Epithelial cell of prostate (primary cell): ENCODE results near the gene BHLHA9.
"Not testable (repeated sequence)": the region's sequence is repeated elsewhere in the genome, so short reads cannot be mapped to it uniquely, and the experiment has no call there.

ENCODE experiments used
- DNase-seq: peaks from one replicate; pipeline ENCODE4 v3.0.0-alpha.2; 2011; ENCODE audit warnings: low read depth, low spot score
- H3K27ac ChIP-seq: fragments of 450-650 bp; 2 replicates; pipeline ENCODE4 v1.5.1; 2017; ENCODE audit warnings: mild to moderate bottlenecking

BHLHA9 gene

GRCh38 chr17:1298606-1299005 lies 28.4 kb downstream of the BHLHA9 start:
- no peak for DNase-seq
- H3K27ac ChIP-seq, result no peak overlapping the region

- no peak overlapping the region for H3K27ac ChIP-seq
- no peak for DNase-seq
These were observed 29.5 kb downstream of the BHLHA9 start for GRCh38 chr17:1299552-1300370.

- H3K27ac ChIP-seq, result no peak overlapping the region
- no peak for DNase-seq
These were observed 30.2 kb downstream of the BHLHA9 start for GRCh38 chr17:1300371-1300905.

- H3K27ac ChIP-seq, result no peak overlapping the region
- no peak for DNase-seq
These were observed 31.3 kb downstream of the BHLHA9 start for GRCh38 chr17:1301546-1301945.

- DNase-seq, result no peak
- no peak overlapping the region for H3K27ac ChIP-seq
These were observed 32.5 kb downstream of the BHLHA9 start for GRCh38 chr17:1302761-1303160.

- H3K27ac ChIP-seq, result no peak overlapping the region
These were observed 34.3 kb downstream of the BHLHA9 start for GRCh38 chr17:1304522-1304921.

GRCh38 chr17:1304962-1305563 lies 34.8 kb downstream of the BHLHA9 start:
- DNase-seq, result no peak
- H3K27ac ChIP-seq, result no peak overlapping the region

More at GRCh38 chr17:1304522-1304921, 34.3 kb downstream of the BHLHA9 start:
- DNase-seq, result no peak

GRCh38 chr17:1307829-1308228 lies 37.6 kb downstream of the BHLHA9 start:
- not testable (repeated sequence) for DNase-seq, H3K27ac ChIP-seq

GRCh38 chr17:1312261-1312870 lies 42.1 kb downstream of the BHLHA9 start:
- no peak for DNase-seq
- no peak overlapping the region for H3K27ac ChIP-seq

GRCh38 chr17:1313270-1314005 lies 43.2 kb downstream of the BHLHA9 start:
- DNase-seq, result no peak

GRCh38 chr17:1315409-1315808 lies 45.2 kb downstream of the BHLHA9 start:
- DNase-seq, result no peak
- H3K27ac ChIP-seq, result no peak overlapping the region

More at GRCh38 chr17:1313270-1314005, 43.2 kb downstream of the BHLHA9 start:
- H3K27ac ChIP-seq, result no peak overlapping the region

GRCh38 chr17:1315891-1316403 lies 45.7 kb downstream of the BHLHA9 start:
- DNase-seq, result no peak
- H3K27ac ChIP-seq, result no peak overlapping the region
